Liver (tissue), 9 donors: ENCODE measurements around the gene ST6GAL1. TPM values are rescaled to one million over a fixed set of nuclear protein-coding genes. Genes with fewer than 3 reads are reported as not detected.

Experiments
- DNase-seq: peaks from one replicate; pipeline ENCODE4 v3.0.0-alpha.2; 2017; ENCODE audit warnings: low spot score
- H3K27ac ChIP-seq, 2 donors: one replicate each; pipeline ENCODE4 v1.7.0; 2013; ENCODE audit warnings: inconsistent platforms in 2 of 2, low read length in 2 of 2, control low read depth in 1 of 2, low read depth in 1 of 2, mild to moderate bottlenecking in 1 of 2
- H3K27me3 ChIP-seq, 4 donors: one replicate each; pipeline versions ENCODE4 v1.6.1 to v1.7.0; 2013; ENCODE audit warnings: low read length in 3 of 4, inconsistent platforms in 1 of 4, mild to moderate bottlenecking in 1 of 4, moderate library complexity in 1 of 4; ENCODE audit not compliant: control insufficient read depth in 4 of 4, insufficient read depth in 4 of 4
- H3K36me3 ChIP-seq, 4 donors: one replicate each; pipeline versions ENCODE4 v1.6.1 to v1.7.0; 2013; ENCODE audit warnings: low read length in 3 of 4, mild to moderate bottlenecking in 3 of 4, low read depth in 1 of 4, moderate library complexity in 1 of 4; ENCODE audit not compliant: control insufficient read depth in 4 of 4, insufficient read depth in 3 of 4
- H3K4me1 ChIP-seq, 4 donors: one replicate each; pipeline versions ENCODE4 v1.6.1 to v1.7.0; 2013; ENCODE audit warnings: low read length in 3 of 4, mild to moderate bottlenecking in 3 of 4, moderate library complexity in 1 of 4; ENCODE audit not compliant: control insufficient read depth in 4 of 4, insufficient read depth in 4 of 4
- H3K4me3 ChIP-seq, 3 donors: one replicate each; pipeline versions ENCODE4 v1.6.1 to v1.7.0; 2013; ENCODE audit warnings: low read length in 3 of 3, control low read depth in 1 of 3, low read depth in 1 of 3, mild to moderate bottlenecking in 1 of 3
- H3K9ac ChIP-seq, 2 donors: one replicate each; pipeline ENCODE4 v1.7.0; 2013; ENCODE audit warnings: low read length in 2 of 2, mild to moderate bottlenecking in 2 of 2, moderate library complexity in 2 of 2, control low read depth in 1 of 2, low read depth in 1 of 2
- H3K9me3 ChIP-seq, 4 donors: one replicate each; pipeline versions ENCODE4 v1.6.1 to v1.7.0; 2013; ENCODE audit warnings: low read length in 3 of 4; ENCODE audit not compliant: control insufficient read depth in 4 of 4
- EGR1 ChIP-seq, 2 donors: IDR thresholded peaks; 2 replicates each; pipeline ENCODE4 v1.6.1; 2016 to 2018; ENCODE audit warnings: antibody characterized with exemption in 2 of 2, low read depth in 2 of 2
- FOXA1 ChIP-seq: IDR thresholded peaks from 2 replicates; pipeline ENCODE4 v1.6.1; 2016; ENCODE audit warnings: antibody characterized with exemption
- FOXA2 ChIP-seq: IDR thresholded peaks from 2 replicates; pipeline ENCODE4 v1.6.1; 2016; ENCODE audit warnings: antibody characterized with exemption
- GABPA ChIP-seq, 2 donors: IDR thresholded peaks in 1 of 2; conservative IDR thresholded peaks in 1 of 2; 2 replicates each; pipeline ENCODE4 v1.6.1; 2016; ENCODE audit warnings: antibody characterized with exemption in 2 of 2, mild to moderate bottlenecking in 1 of 2, moderate library complexity in 1 of 2
- HNF4A ChIP-seq, 2 donors: conservative IDR thresholded peaks; 2 replicates each; pipeline ENCODE4 v1.6.1; 2016; ENCODE audit warnings: antibody characterized with exemption in 2 of 2, mild to moderate bottlenecking in 2 of 2
- HNF4G ChIP-seq: IDR thresholded peaks from 2 replicates; pipeline ENCODE4 v1.6.1; 2016; ENCODE audit warnings: antibody characterized with exemption
- JUND ChIP-seq, 2 donors: IDR thresholded peaks; 2 replicates each; pipeline ENCODE4 v1.6.1; 2016; ENCODE audit warnings: antibody characterized with exemption in 2 of 2
- NR2F2 ChIP-seq: IDR thresholded peaks from 2 replicates; pipeline ENCODE4 v1.6.1; 2016; ENCODE audit warnings: antibody characterized with exemption
- RAD21 ChIP-seq, 2 donors: IDR thresholded peaks; 2 replicates each; pipeline ENCODE4 v1.6.1; 2016; ENCODE audit warnings: antibody characterized with exemption in 2 of 2, mild to moderate bottlenecking in 2 of 2
- TAF1 ChIP-seq: conservative IDR thresholded peaks from 2 replicates; pipeline ENCODE4 v1.6.1; 2016; ENCODE audit warnings: antibody characterized with exemption, mild to moderate bottlenecking
- YY1 ChIP-seq: IDR thresholded peaks from 2 replicates; pipeline ENCODE4 v1.6.1; 2016; ENCODE audit warnings: antibody characterized with exemption, mild to moderate bottlenecking
- WGBS: extraction: QIAGEN DNeasy Blood & Tissue Kit; methylation state at CpG from one replicate; pipeline ENCODE4 v1.1.7; 2013; 5-methylcytosine and 5-hydroxymethylcytosine counted together
- polyA plus RNA-seq, 2 donors: library from polyadenylated mRNA; stranded (reverse) in 1 of 2; unstranded in 1 of 2; fragments of 200-250 nt in 1 of 2; fragments of >200 nt in 1 of 2; fragmentation: Nextera tagmentation in 1 of 2; extraction: Ambion mirVana in 1 of 2; gene quantifications; one replicate each; pipeline versions ENCODE4 v1.2.1 to v1.2.3, GENCODE V29; 2013 to 2015
- total RNA-seq, 2 donors: library from RNA; depleted of rRNA; stranded (reverse); fragments of >200 nt; gene quantifications; one replicate each; pipeline ENCODE4 v1.2.3, GENCODE V29; 2014
- TF ChIP-seq, protein P1 (sequence below): IDR thresholded peaks from 2 replicates; pipeline ENCODE4 v1.6.1; 2016; ENCODE audit warnings: antibody characterized with exemption
- TF ChIP-seq, protein P2 (sequence below): fragments of 150-350 bp; IDR thresholded peaks from 2 replicates; pipeline ENCODE4 v1.5.1; 2017; ENCODE audit warnings: improper control_type of control experiment, low read depth, low read length; ENCODE audit not compliant: missing input control
- TF ChIP-seq, protein P3 (sequence below): IDR thresholded peaks from 2 replicates; pipeline ENCODE4 v1.6.1; 2016; ENCODE audit warnings: antibody characterized with exemption
- TF ChIP-seq, protein P4 (sequence below): IDR thresholded peaks from 2 replicates; pipeline ENCODE4 v1.6.1; 2016; ENCODE audit warnings: antibody characterized with exemption
- donor health status: healthy.
- donor health status: healthy.
- donor health status: healthy.
- donor health status: healthy.
- donor health status: healthy.

Gene ST6GAL1
- total and polyA plus RNA-seq, 4 donors = 102 to 425 (median 328) TPM

DNA sequence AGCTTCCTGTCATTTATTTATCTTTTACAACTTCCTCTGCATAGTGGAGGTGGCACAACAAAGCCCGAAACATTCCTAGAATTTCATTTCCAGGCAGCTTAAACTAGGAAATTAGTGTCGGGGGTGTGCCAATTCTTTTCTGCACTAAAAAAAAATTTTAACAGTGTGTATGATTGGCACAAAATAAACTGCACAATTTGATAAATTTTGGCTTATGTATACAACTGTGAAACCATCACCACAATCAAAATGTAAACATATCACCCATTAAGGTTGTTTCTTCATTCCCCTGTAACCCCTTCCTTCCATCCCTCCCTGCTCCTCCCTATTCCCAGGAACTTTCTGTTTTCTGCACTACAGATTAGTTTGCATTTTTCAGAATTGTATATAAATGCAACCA lies 154.3 kb downstream of the ST6GAL1 start:
- H3K4me1 ChIP-seq = peaks cover 0 to 1% (median 0%) of the 10 kb centered on the region in 4 donors
- no peak overlapping the region for H3K4me3 ChIP-seq
- TF ChIP-seq FOXA1 (no peak), JUND (IDR thresholded peaks at IDR 0.05) (no peak), HNF4G (no peak), FOXA2 (no peak), YY1 (no peak), NR2F2 (no peak), GABPA (IDR thresholded peaks at IDR 0.05 in 1 of 2, conservative IDR thresholded peaks at IDR 0.05 in 1 of 2) (no peak), TAF1 (no peak), RAD21 (IDR thresholded peaks at IDR 0.05) (no peak), EGR1 (IDR thresholded peaks at IDR 0.05; ENCODE audit: low read depth in 2 of 2) (no peak), HNF4A (conservative IDR thresholded peaks at IDR 0.05) (no peak)
- TF ChIP-seq, protein P1, sequence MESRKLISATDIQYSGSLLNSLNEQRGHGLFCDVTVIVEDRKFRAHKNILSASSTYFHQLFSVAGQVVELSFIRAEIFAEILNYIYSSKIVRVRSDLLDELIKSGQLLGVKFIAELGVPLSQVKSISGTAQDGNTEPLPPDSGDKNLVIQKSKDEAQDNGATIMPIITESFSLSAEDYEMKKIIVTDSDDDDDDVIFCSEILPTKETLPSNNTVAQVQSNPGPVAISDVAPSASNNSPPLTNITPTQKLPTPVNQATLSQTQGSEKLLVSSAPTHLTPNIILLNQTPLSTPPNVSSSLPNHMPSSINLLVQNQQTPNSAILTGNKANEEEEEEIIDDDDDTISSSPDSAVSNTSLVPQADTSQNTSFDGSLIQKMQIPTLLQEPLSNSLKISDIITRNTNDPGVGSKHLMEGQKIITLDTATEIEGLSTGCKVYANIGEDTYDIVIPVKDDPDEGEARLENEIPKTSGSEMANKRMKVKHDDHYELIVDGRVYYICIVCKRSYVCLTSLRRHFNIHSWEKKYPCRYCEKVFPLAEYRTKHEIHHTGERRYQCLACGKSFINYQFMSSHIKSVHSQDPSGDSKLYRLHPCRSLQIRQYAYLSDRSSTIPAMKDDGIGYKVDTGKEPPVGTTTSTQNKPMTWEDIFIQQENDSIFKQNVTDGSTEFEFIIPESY = no peak
- TF ChIP-seq, protein P2, sequence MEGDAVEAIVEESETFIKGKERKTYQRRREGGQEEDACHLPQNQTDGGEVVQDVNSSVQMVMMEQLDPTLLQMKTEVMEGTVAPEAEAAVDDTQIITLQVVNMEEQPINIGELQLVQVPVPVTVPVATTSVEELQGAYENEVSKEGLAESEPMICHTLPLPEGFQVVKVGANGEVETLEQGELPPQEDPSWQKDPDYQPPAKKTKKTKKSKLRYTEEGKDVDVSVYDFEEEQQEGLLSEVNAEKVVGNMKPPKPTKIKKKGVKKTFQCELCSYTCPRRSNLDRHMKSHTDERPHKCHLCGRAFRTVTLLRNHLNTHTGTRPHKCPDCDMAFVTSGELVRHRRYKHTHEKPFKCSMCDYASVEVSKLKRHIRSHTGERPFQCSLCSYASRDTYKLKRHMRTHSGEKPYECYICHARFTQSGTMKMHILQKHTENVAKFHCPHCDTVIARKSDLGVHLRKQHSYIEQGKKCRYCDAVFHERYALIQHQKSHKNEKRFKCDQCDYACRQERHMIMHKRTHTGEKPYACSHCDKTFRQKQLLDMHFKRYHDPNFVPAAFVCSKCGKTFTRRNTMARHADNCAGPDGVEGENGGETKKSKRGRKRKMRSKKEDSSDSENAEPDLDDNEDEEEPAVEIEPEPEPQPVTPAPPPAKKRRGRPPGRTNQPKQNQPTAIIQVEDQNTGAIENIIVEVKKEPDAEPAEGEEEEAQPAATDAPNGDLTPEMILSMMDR = no peak
- TF ChIP-seq, protein P3, sequence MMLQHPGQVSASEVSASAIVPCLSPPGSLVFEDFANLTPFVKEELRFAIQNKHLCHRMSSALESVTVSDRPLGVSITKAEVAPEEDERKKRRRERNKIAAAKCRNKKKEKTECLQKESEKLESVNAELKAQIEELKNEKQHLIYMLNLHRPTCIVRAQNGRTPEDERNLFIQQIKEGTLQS = no peak
- no peak overlapping the region for H3K27ac ChIP-seq
- H3K27me3 ChIP-seq = no peaks in the 10 kb centered on the region
- no peak for DNase-seq
- H3K9ac ChIP-seq = no peak overlapping the region
- peaks cover 0 to 7% (median 0%) of the 10 kb centered on the region in 4 donors for H3K9me3 ChIP-seq
- WGBS = 55% methylated on average over 2 of the region's 2 CpGs
- no peaks in the 10 kb centered on the region for H3K36me3 ChIP-seq

DNA sequence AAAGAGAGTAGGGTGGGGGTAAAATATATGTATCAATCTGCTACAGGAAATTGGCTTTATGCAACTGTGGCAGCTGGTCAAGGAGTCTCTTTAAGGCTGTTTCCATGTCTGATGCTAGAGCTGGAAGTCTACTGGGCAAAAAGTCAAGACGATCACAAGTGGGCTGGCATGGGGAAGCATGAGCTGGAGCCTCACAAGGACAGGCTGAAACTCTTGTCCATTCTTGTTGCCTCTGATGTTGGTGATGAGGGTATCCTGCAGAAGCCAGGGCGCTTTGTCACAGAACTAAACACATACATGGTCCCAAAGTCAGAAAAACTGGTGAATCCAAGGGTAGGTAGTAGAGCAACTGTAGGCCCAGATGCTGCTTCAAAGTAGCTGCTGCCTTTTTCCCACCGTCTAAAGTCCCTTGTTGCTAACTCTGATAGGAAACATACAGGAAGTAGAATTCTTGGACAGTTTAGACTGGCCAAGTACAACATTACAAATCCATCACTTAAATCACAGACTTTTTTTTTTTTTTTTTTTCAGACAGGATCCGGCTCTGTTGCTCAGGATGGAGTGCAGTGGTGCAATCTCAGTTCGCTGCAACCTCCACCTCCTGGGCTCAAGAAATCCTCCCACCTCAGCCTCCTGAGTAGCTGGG lies 154.8 kb downstream of the ST6GAL1 start:
- Histone ChIP-seq H3K27me3 (no peaks in the 10 kb centered on the region), H3K9me3 (peaks cover 0 to 7% (median 0%) of the 10 kb centered on the region in 4 donors), H3K4me3 (no peak overlapping the region), H3K36me3 (no peaks in the 10 kb centered on the region), H3K27ac (no peak overlapping the region), H3K9ac (no peak overlapping the region), H3K4me1 (peaks cover 0 to 1% (median 0%) of the 10 kb centered on the region in 4 donors)
- TF ChIP-seq RAD21 (IDR thresholded peaks at IDR 0.05) (no peak), YY1 (no peak), TAF1 (no peak), EGR1 (IDR thresholded peaks at IDR 0.05; ENCODE audit: low read depth in 2 of 2) (no peak)
- 83% methylated on average over 5 of the region's 5 CpGs for WGBS
- no peak for DNase-seq

DNA sequence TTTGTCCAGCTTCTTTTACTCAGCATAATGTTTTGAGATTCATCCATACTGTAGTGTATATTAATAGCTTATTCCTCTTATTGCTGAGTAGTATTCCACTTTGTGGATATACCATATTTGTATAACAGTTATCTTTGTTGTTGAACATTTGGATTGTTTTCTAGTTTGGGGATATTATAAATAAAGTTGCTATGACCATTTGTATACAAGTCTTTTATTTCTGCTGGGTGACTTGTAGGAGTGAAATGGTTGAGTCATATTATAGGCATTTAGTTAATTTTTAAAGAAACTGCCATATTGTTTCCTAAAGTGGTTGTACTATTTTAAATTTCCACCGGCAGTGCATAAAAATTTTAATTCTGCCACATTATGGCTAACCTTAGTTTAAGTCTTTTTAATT lies 155.6 kb downstream of the ST6GAL1 start:
- H3K27me3 ChIP-seq = no peaks in the 10 kb centered on the region
- H3K36me3 ChIP-seq = no peaks in the 10 kb centered on the region
- 96% methylated on average over 1 of the region's 1 CpG for WGBS
- H3K27ac ChIP-seq = no peak overlapping the region
- no peak overlapping the region for H3K9ac ChIP-seq
- TF ChIP-seq, protein P4, sequence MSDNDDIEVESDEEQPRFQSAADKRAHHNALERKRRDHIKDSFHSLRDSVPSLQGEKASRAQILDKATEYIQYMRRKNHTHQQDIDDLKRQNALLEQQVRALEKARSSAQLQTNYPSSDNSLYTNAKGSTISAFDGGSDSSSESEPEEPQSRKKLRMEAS = no peak
- no peak for TF ChIP-seq FOXA1
- no peak for TF ChIP-seq FOXA2
- TF ChIP-seq HNF4G = no peak
- no peak for TF ChIP-seq TAF1
- DNase-seq = no peak
- peaks cover 0 to 7% (median 0%) of the 10 kb centered on the region in 4 donors for H3K9me3 ChIP-seq
- H3K4me3 ChIP-seq = no peak overlapping the region
- H3K4me1 ChIP-seq = peaks cover 0 to 1% (median 0%) of the 10 kb centered on the region in 4 donors
